22Rv1 (cell line): ENCODE data around the gene FUT2.

Experiments used
- ZFX ChIP-seq: fragments of 450-650 bp; IDR thresholded peaks from 2 replicates; pipeline ENCODE4 v1.6.1; 2017; ENCODE audit warnings: antibody characterized with exemption, borderline replicate concordance
- TF ChIP-seq, protein P1 (sequence below): fragments of 450-650 bp; IDR thresholded peaks from 2 replicates; pipeline ENCODE4 v1.5.1; 2017; ENCODE audit warnings: mild to moderate bottlenecking

DNA sequence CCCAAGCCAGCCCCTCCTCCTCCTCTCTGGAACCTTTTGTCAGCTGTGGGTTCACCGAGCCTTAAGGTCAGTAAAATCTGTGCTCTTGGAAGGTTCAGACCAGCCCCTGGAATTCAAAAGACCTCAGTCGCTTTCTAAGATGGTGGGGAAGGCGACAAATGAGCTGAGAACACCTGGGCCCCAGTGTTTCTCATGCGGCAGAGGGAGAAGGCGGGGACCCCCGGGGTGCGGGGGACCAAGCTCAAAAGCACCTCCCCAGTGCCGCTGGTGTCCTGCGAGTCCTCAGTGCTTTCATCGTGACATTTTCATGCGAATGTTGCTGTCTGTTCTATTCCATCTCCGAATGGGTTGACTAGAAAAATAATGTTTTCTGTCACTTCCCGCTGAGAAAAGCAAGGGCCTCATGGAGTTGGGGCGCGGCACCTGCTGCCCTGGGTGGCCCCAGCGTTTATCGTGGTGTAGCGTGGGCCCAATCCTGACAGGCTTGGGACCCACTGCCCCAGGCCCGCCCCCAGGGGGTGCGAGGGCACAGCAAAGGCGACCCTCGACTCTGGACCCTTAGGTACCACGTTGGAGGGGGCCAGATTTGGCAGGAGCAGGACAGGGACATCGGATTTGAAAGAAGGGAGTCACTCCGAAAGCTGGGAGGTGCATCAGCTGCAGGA, 22.2 kb upstream of the FUT2 start:
- TF ChIP-seq, protein P1, sequence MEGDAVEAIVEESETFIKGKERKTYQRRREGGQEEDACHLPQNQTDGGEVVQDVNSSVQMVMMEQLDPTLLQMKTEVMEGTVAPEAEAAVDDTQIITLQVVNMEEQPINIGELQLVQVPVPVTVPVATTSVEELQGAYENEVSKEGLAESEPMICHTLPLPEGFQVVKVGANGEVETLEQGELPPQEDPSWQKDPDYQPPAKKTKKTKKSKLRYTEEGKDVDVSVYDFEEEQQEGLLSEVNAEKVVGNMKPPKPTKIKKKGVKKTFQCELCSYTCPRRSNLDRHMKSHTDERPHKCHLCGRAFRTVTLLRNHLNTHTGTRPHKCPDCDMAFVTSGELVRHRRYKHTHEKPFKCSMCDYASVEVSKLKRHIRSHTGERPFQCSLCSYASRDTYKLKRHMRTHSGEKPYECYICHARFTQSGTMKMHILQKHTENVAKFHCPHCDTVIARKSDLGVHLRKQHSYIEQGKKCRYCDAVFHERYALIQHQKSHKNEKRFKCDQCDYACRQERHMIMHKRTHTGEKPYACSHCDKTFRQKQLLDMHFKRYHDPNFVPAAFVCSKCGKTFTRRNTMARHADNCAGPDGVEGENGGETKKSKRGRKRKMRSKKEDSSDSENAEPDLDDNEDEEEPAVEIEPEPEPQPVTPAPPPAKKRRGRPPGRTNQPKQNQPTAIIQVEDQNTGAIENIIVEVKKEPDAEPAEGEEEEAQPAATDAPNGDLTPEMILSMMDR: no peak
- TF ChIP-seq ZFX: no peak
